ENCODE measurements around the gene ZCWPW1. TPM values are rescaled to one million over a fixed set of nuclear protein-coding genes. Genes with fewer than 3 reads are reported as not detected.

Gene ZCWPW1
- total RNA-seq, 1 experiment from 2014 or later: 4.2 TPM

DNA sequence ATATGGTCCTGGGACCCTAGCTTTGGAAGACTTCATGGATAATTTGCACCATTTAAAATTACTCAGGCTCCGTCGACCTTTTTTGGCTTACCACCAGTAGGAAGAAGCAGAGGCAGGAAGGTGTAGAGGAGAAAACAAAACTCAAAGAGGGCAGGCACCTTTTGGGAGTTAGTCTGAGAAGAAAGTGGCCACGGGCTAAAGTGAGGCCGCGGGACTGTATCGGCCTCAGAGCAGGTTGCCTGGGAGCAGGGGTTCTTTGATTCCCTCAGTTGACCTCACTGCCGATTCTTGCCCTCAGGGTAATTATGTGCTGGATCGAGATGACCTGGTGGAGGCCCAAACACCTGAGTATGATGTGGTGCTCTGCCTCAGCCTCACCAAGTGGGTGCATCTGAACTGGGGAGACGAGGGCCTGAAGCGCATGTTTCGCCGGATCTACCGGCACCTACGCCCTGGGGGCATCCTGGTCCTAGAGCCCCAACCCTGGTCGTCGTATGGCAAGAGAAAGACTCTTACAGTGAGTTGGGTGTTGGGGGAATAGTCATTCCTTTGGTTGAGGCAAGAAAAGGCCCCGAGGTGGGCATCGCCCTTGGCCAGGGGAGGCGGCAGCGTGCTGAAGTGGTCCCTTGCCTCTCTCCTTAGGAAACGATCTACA is 4.2 kb upstream of the ZCWPW1 start:
- DNase-seq (ENCODE audit: low read depth): no peak

DNA sequence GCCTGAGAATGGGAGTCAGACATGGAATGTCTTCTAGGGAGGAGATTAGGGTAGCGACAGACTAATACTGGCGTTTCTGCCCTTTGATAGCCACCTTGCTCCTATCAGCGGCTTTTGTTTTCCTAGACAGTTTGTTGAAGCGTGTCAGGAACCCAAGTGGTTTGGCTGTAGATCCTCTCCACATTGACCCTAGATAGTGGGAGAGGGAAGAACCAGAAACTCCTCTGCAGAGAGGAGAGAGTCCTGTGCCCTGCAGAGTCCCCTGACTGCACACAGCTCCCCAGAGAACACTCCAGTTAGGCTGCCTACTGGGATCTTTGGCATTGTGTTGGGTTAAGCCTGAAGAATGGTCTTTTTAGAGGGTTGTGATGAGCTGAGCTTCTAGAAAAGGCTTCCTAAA is 3.5 kb upstream of the ZCWPW1 start:
- no peak for DNase-seq (ENCODE audit: low read depth)

DNA sequence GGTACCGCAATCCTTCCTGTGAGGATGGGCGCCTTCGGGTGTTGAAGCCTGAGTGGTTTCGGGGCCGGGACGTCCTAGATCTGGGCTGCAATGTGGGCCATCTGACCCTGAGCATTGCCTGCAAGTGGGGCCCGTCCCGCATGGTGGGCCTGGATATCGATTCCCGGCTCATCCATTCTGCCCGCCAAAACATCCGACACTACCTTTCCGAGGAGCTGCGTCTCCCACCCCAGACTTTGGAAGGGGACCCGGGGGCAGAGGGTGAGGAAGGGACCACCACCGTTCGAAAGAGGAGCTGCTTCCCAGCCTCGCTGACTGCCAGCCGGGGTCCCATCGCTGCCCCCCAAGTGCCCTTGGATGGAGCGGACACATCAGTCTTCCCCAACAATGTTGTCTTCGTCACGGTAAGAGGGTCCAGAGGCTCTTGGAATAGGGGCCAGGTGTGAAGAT is 2.8 kb upstream of the ZCWPW1 start:
- no peak for DNase-seq (ENCODE audit: low read depth)

DNA sequence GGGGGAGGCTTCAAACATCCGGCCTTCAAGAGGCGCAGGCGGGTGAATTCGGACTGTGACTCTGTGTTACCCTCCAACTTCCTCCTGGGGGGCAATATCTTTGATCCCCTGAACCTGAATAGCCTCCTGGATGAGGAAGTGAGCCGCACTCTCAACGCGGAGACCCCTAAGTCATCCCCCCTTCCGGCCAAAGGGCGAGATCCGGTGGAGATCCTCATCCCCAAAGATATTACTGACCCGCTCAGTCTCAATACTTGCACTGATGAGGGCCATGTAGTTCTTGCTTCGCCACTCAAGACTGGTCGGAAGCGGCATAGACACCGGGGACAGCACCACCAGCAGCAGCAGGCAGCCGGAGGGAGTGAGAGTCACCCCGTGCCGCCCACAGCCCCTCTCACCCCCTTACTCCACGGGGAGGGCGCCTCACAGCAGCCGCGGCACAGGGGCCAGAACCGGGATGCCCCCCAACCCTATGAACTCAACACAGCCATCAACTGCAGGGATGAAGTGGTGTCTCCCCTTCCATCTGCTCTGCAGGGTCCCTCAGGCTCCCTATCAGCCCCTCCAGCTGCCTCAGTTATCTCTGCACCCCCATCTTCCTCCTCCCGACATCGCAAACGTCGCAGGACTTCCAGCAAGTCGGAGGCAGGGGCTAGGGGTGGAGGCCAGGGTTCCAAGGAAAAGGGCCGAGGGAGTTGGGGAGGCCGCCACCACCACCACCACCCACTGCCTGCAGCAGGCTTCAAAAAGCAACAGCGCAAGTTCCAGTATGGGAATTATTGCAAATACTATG is 2.2 kb upstream of the ZCWPW1 start:
- DNase-seq (ENCODE audit: low read depth): no peak

DNA sequence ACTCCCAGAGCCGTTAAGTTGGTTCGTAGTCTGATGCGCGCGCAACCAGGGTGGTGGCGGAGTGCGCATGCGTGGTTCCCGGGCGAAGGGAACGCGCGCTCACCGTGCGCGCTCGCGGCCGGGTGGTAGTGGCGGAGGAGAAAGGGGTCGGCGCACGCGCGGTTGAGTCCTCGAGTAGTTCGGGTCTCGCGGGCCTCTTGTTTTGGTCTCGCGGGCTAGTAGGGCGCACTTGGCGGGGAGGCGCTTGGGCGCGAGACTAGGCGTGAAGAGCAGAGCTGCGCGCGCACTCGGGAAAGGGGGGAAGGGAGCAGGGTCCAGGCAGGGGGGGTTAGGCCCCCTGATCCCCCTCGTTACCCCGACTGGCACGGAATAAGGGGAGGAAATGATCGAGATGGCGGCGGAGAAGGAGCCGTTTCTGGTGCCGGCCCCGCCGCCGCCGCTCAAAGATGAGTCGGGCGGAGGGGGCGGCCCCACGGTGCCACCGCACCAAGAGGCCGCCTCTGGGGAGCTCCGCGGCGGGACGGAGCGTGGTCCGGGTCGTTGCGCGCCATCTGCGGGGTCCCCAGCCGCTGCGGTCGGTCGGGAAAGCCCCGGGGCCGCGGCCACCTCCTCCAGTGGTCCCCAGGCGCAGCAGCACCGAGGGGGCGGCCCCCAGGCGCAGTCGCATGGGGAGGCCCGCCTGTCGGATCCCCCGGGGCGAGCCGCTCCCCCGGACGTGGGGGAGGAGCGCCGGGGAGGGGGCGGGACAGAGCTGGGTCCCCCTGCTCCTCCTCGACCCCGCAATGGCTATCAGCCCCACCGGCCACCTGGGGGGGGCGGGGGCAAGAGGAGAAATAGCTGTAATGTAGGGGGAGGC is 1.4 kb upstream of the ZCWPW1 start, which contains the start of gene MEPCE:
Gene MEPCE, plus strand, starts transcription at position 195 of the 856 bp plus-strand sequence. Its CDS starts 188 bp downstream, at position 383.
- peak; percentile 97 for DNase-seq (ENCODE audit: low read depth)

DNA sequence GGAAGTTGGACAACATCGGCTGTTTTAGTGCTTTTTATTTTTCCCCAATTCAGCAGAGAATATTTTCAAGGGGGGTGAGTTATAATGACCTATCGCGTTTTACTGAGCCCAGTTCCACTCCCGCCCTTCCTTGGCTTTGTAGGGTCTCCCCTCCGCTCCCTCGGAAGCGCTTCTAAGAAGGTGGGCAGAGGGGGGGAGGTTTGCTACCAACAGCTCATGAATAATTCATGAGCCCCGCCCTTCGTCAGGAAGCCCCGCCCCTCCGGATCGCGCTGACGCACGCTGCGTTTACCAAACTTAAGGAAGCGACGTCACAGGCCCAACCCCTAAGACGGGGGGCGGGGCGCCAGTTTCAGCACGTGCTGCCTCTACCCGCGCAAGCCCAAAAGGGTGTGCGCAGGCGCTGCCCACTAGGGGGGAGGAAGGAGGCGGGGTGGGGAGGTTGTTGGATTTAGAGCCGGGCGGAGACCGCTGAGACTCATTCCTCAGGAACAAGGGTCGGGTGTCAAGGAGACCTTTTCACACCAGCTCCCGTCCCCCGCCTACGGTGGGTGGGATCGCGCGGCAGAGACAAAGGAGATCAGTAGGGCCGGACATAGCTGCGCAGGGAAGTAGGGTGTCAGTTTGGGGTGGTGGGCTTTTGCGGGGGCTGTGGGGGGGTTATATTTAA is 599 bp upstream of the ZCWPW1 start:
- peak; percentile 100 for DNase-seq (ENCODE audit: low read depth)

DNA sequence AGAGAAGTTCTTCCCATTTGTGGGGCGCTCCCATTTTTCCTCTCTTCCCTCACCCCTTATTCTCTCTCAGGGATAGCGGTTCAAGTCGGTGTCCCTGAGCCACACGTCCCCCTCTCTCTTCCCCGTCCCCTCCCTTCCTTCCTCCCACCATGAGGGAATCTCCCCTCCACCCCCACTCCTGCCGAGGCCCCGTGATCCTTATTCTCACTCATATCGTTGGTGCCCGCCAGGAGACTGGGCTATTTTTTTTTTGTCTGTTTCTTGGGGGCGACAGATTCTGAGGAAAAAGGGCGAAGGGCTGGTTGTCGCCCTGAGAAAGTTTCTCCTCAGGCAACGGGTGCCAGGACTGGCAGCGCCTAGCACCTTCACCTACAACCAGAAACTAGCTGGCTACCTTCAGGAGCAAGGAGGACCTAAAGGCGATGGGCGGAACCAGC is 723 bp downstream of the ZCWPW1 start:
- DNase-seq (ENCODE audit: low read depth): no peak

DNA sequence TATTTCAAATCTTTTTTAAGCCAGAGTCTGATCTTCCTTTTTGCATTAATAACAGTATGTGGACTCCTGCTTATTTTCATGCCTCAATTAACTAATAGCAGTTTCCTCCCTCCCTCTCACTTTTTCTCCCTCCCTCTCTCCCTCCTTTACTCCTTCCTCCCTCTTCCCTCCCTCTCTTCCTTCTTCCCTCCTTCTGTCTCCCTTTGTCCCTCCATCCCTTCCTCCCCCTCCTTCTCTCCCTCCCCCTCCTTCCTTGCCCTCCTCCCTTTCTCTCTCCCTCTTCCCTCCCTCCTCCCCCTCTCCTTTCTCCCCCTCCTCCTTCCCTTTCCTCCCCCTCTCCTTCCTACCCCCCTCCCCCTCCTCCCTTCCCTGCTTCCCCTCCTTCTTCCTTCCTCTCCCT is 2.0 kb downstream of the ZCWPW1 start:
- no peak for DNase-seq (ENCODE audit: low read depth)

DNA sequence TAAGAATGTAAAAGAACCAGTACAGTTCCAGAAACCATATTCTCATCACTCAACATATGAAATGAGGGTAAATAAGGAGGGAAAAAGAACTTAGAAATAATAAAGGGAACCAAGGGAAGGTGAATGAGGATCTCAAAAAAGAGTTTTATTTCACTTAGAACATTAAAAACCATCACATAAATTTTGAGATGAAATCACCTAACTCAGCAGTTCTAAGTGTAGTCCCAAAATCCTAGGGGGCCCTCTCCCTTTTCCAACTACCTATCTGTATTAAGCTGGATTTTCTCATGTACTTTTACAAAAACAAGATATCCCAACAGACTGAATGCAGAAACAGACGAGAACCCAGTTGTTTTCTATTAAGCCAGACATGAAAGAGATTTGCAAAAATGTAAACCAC is 3.2 kb downstream of the ZCWPW1 start:
- no peak for DNase-seq (ENCODE audit: low read depth)

DNA sequence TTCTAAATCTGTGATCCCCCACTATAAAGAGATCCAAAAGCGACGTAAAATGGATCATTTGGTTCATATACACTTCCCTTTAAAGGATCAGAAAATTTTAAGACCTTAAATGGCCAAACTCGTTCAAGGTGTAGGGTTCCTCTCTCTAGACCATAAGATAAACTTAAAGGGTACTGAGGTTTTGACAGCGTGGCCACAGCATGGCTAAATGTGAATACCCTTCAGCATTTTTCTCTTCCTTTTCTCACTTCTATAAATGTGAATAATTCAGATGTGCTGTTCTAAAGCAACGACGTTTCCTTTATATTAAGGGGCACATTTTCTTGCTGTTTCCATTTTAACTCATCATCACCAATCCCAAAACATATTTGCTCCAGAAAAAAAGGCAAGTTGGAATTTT is 5.2 kb downstream of the ZCWPW1 start:
- DNase-seq (ENCODE audit: low read depth): no peak

DNA sequence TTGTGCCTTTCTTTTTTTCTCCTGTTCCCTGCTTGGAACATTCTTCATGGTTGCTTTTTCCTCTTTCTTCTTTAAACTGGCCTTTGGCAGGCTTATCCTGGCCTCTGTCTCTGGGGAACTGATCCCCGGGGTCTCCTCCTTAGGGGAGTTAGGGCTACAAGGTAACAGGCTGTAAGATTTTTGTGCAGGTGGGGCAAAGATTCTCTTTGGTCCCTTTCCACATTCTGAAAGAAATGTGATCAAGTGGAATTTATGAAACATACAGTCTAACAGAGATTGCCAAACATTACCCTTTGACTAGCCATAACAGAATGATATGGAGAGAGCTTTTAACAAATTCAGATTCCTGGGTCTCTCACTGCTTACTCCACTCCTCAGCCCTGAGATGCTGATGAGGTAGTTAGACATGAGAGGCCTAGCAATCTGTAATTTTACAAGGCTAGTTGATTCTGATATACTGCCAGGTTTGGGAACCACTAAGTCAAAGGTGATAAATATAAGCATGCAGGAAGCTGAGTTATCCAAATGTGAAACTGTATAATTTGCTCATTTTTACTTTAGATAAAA is 8.8 kb downstream of the ZCWPW1 start:
- no peak for DNase-seq (ENCODE audit: low read depth)

DNA sequence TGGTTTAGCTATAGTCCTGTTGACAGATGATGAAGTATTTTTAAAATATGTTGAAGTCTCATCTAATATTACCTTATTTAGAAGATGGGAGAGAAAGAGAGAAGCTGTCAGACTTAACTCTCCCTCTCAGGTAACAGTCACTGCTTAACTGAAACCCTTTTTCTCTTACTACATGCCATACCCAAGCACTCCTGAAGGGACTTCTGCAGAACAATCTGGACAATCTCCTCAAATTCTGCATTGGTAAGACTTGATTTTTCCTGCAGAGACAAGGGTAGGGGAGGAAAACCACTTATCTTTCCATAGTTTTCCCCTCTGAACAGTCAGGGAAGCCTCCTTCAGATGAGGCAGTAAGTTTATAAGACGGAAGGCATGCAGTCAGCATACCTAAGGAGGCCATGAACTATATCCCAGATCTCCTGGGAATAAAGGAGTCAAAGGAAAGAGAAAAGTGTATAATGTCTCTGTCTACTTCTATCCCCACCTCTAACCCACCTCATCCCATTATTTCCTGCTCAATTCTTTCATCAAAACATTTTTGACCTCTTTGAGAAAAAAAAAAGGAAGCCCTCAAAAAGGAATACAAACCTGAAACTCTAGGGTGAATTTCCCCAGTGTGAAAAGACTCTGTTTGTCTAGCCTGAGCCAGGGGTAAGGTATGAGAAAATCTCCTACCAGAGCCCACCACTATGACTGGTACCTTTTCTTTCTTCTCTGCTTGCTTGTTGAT is 9.4 kb downstream of the ZCWPW1 start:
- DNase-seq (ENCODE audit: low read depth): no peak

DNA sequence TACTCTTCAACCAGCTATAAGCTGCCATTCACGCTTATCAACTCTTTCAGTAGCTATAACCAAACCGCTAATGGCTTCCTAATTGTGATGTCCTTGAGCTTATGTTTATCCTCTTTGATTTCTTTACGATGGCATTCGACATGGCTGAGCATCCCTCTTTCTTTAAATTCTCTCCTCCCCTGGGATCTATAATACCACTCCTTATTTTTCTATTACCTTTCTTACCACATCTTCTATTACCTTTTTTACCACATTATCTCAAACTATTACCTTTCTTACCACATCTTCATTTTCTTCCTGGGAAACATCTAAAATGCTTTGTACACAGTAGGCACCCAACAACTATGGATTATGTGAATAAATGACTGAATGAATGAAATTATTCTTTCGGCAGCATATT is 13.1 kb downstream of the ZCWPW1 start:
- no peak for DNase-seq (ENCODE audit: low read depth)

DNA sequence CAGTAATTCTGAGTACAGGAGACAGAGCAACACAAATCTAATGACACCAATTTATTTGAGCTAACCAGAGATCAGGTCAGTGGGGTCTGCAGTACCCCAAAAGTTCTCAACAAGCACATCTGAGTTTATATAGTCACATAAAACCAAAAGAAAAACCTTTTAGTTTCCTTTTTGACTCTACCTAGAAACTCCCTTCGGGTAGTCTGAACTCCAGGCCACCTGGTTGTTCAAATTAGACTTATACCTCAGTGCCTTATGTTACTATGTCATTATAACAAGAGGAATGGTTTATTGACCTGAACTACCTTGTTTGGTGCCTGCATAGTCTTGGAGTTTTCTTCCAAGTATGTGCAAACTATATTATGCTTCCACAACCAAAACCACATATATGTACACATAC is 14.6 kb downstream of the ZCWPW1 start:
- DNase-seq (ENCODE audit: low read depth): no peak

DNA sequence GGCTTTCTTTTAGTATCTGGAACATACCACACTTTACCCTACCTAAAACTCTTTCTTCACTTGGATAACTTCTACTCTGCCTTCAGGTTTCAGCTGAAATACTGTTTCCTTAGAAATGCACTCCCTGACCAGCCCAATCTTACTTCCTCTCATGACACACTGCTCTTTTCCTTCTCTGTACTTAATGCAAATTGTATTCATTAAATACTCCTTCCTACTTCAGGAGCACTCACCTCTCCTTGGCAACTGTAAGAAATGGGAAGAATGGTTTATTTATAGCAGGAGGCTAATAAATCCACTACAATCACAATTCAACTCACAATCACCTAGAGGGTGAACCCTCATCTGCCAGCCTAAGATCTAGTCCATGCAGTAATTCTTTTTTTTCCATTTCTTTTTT is 15.2 kb downstream of the ZCWPW1 start:
- no peak for DNase-seq (ENCODE audit: low read depth)

DNA sequence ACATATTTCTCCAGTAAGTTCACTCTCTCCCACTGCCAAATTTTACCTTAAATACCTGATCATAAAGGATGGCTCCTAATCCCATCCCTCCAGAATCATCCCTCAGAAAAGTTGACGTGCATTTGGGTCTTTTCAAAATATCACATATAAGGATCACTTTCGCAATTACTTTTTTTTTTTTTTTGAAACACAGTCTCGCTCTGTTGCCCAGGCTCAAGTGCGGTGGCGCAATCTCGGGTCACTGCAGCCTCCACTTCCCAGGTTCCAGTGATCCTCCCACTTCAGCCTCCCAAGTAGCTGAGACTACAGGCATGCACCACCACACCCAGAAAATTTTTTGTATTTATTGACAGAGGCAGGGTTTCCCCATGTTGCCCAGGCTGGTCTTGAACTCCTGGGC is 17.4 kb downstream of the ZCWPW1 start:
- DNase-seq (ENCODE audit: low read depth): no peak

DNA sequence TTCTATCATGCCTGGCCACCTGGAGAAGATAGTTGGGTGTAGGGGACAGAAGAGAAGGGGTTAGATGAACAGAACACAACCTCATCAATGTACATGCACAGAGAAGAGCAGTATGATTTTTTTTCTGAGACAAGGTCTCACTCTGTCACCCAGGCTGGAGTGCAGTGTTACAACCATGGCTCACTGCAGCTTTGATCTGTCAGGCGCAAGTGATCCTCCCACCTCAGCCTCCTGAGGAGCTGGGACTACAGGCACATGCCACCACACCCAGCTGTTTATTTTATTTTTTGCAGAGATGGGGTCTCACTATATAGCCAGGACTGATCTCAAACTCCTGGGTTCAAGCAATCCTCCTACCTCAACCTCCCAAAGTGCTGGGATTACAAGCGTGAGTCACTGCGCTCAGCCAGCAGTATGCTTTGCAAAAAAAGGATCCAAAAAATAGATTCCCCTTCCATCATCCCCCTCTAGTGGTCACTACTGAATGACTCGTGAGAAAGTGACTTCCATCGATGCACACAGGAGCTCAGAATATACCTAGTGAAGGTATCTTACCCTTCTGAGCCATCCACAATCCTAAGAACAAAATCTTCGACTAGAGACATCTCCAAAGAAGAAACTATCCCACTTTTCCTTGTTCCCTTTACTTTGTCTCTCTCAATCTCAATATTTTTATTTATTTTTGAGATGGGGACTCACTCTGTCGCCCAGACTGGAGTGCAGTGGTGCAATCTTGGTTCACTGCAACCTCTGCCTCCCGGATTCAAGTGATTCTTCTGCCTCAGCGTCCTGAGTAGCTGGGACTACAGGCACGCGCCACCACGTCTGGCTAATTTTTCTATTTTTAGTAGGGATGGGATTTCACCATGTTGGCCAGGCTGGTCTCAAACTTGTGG is 21.0 kb downstream of the ZCWPW1 start:
- DNase-seq (ENCODE audit: low read depth): peak; percentile 78

DNA sequence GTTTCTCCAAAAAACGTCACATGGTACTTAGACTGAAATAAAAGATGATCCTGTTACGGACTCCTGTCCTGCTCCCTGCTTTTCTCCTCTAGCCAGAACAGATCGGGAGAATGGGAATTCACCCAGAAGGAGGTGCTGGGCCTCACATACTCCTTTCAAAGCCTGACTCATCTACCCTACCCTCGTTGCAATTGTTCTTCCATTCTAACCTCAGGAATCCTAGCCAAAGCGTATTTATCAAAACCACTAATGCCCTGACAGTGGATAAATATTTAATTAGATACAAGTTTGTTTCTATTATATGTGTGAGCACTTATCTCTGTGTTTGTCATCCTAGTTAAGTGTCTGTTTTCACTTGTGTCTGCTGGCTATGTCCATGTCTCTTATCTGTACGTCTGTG is 21.7 kb downstream of the ZCWPW1 start:
- DNase-seq (ENCODE audit: low read depth): peak; percentile 60

DNA sequence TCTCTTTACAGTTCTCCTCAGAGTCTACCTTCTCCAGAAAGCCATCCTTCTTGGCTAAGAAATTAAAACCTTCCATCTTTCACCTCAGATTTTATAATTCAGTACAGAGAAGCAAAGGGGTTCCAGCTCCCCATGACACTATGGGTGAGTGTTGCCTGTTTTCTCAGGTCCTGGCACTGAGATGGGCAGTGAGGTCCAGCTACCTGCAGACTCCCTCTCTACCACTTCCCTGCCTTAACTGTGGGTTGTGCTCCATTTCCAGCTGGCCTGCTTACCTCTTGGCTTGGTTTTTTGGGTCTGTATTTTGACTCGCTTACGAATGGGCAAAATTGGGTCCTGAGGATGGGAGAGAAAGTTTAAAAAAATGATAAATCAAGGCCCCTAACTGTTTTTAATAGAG is 26.3 kb downstream of the ZCWPW1 start:
- DNase-seq (ENCODE audit: low read depth): no peak
